GM18508 (cell line): ENCODE data around the gene MAP2K3.
"Not testable (repeated sequence)": the region's sequence is repeated elsewhere in the genome, so short reads cannot be mapped to it uniquely, and the experiment has no call there.

Experiments
- ATAC-seq: cut with Tn5 transposase; IDR thresholded peaks from one replicate; pipeline ENCODE4 v1.9.1; 2021; ENCODE audit warnings: moderate number of reproducible peaks; ENCODE audit not compliant: insufficient read depth, unreplicated experiment

MAP2K3 gene

GRCh38 chr17:21294321-21295035, 10.0 kb downstream of the MAP2K3 start:
- no peak for ATAC-seq

DNA sequence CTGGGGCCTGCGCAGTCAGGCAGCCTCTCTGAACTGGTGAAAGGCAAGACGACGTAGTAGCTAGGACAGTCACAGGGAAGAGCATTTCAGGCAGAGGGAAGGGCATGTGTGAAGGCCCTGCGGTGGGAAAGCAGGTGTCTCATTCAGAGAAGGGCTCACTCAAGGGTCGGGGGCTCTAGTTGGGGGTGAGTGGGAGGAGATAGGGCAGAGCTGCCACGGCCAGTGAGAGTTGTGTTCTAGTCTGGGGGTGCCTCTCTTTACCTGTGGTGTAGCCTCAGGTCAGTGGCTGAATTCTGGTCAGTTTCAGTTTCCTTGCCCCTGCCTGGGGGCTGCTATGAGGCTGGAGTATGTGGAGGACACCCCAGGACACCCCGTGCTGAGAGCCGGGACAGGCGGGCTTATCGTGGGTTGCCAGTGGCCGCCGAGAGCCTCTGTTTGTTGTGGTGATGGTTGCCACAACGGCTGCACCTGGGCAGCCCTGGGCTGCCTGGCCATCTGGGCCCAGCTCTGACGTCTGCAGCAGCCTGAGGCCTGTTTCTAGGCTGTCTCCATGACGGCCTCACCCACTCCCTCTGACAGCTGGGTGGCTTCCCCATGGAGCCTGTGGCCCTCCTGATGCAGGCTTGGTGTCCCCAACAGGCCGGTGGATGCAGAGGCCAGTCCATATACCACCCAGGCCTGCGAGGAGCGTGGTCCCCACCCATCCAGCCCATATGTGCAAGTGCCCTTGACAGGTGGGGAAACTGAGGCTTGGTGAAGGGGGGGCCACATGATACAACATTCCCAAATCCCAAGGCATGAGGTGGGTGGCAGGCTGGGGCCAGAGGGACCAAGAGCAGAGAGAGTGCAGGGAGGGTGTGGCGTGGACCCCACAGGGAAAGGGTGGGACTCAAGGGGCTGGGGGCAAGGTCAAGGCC, 10.8 kb downstream of the MAP2K3 start:
- no peak for ATAC-seq

DNA sequence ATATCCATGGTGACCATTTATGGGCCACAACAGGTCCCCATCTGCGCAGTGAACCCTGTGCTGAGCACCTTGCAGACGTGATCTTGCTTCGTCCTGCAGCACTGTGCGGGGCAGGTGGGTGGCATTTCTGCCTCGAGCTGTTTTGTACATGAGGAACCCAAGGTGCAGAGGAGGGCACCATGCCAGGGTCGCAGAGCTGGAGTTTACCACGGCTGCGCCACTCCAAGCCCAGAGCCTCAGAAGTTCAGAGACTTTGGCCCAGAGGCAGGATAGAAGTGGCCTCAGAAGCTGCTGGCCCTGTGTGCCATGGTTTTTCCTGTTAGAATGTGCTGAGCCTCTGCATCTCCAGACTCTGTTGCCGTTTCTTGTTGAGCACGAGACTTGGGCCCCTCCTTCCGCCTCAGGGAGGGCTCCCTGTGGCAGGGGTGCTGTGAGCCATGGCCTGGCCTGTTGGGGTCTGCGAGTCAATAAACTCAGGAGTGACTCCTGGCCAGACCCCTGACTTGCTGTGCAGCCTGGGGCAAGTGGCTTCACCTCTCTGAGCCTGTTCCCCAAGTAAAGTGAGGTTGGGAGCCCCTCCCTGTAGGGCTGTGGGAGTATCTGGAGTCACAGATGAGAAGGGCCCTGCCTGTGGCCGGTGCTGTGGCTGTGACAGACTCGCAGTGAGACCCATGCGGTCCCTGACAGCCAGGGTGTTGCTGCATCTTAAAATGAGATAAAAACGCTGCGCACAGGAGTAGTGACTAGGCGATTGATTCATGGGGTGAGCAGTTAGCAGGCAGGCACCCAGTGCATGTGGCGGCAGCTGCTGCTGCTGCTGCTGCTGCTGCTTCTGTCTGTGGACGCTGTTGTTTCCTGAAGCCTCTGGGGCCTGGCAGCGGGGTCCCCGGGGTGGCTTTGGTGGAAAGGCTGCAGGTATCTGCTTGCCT, 11.8 kb downstream of the MAP2K3 start:
- no peak for ATAC-seq

DNA sequence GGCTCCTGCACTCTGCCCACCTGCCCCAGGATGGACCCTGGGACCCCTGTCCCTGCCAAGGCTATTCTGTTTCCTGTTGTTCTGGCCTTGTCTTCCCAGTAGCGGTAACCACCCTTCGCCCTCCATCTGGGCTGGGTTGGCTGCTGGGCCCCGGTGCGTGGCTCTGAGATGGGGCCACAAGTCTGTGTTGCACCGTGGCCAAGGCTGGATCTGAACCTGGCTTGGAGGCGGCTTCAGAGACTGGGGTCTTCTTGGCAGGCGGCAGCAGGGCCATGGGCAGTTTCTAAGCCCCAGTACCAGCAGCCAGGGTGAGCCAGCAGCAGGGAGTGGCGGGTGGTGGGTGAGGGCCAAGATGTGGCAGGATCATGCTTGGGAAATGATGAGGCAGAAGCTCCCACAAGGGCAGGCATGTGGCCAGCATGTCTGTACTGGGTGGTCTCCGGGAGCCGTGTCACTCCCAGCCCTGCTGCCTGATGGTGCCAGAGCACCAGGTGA, 12.6 kb downstream of the MAP2K3 start:
- ATAC-seq = no peak

DNA sequence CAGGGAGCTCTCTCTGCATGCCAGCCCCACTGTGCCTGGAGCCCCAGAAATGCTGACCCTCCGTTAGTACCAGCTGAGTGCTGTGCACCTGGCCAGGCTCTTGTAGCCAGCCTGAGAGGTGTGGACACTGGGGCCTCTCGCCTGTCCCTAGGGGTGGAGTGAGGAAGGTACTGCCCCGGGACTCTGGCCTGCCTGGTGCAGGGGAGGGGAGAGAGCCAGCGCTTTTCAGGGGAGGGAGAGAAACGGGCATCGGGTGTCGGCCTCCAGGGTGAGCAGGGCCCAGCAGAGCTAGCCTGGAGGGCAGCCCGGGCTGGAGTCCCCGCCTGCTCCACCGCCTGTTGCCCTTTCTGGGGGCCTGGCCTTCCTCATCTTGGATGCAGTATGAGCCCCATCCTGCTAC, 13.1 kb downstream of the MAP2K3 start:
- ATAC-seq = no peak

DNA sequence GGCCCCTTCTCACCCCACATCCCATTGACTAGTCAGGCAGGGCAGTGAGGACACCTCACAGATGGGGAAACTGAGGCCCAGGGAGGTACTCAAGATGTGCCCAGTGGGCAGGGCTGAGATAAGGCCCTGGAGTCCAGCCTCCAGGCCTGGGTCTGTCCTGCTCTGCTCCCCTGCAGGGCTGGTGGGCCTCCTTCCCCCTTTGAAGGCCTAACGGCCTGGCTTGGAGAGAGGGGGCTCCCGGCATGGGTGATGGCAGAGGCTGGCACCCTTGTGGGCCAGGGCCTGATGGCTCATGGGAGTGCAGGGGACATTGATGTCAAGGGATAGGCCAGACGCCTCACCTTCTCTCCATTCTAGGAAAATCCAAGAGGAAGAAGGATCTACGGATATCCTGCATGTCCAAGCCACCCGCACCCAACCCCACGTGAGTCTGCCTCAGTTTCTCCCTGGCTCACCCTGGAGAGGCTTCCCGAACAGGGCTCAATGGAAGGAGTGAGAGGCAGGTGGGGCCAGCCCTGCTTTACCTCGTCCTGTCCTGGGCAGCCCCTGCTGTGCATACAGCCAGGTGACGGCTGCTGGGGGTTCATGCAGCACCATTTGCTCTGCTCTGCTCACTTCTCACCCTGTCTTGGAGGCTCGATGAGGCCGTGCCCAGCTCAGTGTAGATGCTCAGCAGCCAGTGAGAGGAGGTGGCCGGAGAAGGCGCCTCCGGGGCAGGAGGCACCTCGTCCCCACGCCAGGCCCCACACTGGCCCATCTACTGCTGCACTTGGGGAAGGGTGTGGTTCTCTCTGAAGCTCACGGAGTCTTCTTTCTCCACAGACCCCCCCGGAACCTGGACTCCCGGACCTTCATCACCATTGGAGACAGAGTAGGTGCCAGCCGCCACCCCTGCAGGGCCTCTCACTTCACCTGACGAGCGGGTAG, 13.8 kb downstream of the MAP2K3 start:
- ATAC-seq = no peak

DNA sequence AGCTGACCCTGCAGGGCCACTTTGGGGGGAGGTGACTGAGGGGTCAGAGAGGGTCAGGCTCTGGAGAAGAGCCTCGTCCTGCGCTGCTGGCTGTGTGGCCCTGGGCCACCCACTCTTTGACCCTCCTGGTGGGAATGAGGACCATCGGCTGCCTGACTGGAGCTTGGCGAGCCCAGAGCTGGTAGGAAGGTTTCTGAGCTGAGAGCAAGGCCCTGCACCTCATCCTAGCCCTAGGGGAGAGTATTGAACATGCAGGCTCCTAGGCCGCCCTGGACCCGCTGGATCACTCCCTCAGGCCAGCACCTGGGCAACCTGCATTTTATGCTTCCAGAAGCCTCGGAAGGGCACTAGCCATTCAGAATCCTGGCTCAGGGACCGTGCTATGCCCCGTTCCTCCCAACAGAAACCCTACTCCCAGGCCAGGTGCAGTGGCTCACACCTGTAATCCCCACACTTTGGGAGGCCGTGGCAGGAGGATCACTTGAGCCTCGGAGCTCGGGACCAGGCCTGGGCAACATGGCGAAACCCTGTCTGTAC, 14.5 kb downstream of the MAP2K3 start:
- no peak for ATAC-seq

DNA sequence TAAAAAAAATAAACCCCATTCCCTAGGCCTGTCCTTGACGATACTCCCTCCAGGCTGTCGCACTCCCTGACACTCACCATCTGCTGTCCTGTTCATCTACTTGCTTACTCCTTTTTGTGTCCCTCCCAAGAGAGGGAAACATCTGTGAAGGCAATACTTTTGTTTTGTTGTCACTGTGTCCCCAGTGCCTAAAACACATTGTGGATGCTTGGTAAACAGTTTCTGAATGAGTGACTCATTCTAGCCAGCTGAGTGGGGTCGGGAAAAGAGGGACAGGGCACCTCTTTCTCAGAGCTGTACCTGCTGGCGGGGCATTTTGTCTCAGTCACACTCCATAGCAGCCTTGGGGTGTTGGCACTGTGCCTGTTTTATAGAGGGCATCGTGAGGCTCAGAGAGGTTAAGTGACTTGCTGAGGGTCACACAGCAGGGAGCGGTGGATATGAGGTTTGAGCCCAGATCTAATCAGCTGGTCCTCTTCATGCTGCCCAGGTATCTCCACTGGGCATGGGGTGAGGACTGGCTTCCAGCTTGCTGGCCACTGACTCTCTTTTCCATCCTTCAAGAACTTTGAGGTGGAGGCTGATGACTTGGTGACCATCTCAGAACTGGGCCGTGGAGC, 15.6 kb downstream of the MAP2K3 start:
- ATAC-seq = no peak

GRCh38 chr17:21300601-21301571, 16.4 kb downstream of the MAP2K3 start:
- ATAC-seq = no peak

DNA sequence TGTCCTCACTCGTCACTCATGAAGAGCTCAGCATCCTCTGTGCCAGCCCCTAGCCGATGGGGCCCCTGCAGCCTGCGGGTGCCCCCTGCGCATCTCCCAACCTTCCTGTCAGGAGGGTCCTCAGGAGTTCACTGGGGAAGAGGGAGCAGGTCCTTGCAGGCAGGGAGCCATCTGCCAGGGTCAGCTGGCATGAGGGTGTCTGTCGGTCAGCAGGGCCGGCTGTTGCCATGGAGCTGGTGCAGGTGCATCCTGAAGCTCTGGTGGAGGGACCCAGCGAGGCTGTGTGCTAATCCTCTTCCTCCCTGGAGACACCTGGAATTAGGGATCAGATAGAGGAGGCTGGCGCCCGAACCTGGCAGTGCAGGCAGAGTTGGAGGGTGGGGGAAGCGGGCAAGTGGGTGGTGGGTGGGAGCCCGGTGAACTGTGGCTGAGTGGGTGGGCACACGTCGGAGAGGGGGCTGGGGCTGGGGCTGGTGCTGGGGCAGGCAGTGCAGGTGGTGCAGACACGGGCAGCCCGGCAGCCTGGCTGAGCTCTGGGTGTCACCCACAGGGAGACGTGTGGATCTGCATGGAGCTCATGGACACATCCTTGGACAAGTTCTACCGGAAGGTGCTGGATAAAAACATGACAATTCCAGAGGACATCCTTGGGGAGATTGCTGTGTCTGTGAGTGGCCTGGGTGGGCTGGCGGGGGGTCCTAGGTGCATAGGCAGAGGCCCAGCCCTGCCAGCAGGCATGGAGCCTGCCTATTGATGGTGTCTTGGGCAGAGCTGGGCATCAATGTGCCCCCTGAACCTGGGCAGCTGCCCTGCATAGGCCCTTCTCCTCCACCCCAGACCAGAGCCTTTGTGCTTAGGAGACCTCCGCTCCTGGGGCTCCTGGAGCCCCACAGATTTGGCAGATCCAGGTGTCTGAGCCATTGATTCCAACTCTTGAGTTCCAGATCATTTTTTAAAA, 17.4 kb downstream of the MAP2K3 start:
- no peak for ATAC-seq

- ATAC-seq = no peak
Observed at GRCh38 chr17:21302711-21303425, 18.4 kb downstream of the MAP2K3 start.

DNA sequence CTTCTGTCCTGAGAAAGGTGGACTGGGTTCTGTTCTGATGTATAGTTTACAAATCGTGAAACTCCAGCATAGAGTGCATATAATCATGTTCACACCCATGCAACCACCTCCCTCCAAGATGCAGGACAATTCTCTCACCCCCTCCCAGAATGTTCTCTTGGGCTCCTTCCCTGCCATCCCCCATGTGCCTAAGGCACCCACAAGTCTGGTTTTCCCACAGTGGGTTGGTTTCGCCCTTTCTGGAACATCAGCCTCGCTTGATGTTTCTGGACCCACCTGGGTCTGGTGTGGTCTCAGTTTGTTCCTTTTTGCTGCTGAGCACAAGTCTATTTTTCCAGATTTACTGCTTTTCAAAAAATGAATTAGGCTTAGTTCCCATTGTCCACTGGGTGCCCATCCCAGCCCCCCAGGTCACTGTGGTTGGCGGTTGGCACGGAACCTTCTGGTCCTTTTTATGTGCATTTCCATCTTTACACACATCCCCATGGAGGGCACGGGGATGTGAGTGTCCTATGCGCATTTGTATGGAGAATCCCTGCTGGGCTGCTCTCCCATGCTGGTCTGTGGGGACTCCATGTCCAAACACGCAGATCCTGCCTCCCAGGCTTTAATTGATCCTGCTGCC, 19.0 kb downstream of the MAP2K3 start:
- no peak for ATAC-seq

DNA sequence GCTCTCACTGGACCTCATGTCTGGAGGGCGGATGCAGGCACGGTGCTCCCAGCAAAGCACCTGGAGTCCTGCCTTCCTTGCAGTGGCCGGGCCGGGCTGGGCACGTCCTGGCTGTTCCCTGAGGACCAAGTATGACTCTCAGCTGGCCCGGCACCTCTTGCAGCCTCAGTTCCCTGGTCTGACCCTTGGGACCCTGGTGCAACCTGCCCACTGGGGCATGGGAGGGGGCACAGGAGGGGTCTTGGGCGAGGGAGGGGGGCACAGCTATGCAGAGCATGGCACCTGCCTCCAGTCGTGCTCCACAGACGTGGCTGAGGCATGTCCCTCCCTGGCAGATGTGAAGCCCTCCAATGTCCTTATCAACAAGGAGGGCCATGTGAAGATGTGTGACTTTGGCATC, 19.6 kb downstream of the MAP2K3 start:
- ATAC-seq = no peak

DNA sequence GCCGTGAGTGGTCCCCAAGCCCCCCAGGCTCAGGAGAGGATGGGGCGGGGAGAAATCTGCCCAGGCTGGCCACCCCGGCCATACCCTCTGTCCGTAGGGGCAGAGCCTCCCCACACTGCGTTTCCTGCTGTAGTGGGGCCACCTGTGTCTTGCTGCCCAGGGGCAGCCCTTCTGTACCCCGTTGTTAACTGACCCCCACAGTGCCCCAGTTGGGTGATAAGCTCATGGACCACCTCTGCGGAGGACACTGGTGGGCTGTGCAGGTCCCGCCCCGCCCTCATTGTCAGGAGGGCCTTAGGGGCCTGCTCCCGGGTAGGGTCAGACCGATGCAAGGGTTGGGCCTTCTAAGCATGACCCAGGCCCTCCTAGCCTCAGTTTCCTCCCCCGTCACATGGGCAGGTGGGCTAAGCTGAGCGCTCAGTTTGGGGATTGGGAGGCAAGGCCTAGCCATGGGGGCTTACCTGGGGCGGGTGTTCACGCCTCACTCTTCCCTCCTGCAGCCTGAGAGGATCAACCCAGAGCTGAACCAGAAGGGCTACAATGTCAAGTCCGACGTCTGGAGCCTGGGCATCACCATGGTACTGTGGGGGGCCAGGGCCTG, 20.1 kb downstream of the MAP2K3 start:
- ATAC-seq = not testable (repeated sequence)
